ENCODE measurements around the gene CRAT.
"Not testable (repeated sequence)": the region's sequence is repeated elsewhere in the genome, so short reads cannot be mapped to it uniquely, and the experiment has no call there.

Gene CRAT

GRCh38 chr9:129138476-129139232 lies 28.1 kb upstream of the CRAT start:
- DNase-seq (ENCODE audit: low read depth), result peak; percentile 90

GRCh38 chr9:129138144-129138462 lies 27.5 kb upstream of the CRAT start:
- no peak for DNase-seq (ENCODE audit: low read depth)

- no peak for DNase-seq (ENCODE audit: low read depth)
Observed at GRCh38 chr9:129137292-129138143, 26.9 kb upstream of the CRAT start.

- DNase-seq (ENCODE audit: low read depth), result no peak
Observed at GRCh38 chr9:129136446-129137035, 25.9 kb upstream of the CRAT start.

- no peak for DNase-seq (ENCODE audit: low read depth)
Observed at GRCh38 chr9:129135476-129135875, 24.9 kb upstream of the CRAT start.

- no peak for DNase-seq (ENCODE audit: low read depth)
Observed at GRCh38 chr9:129133082-129133481, 22.5 kb upstream of the CRAT start.

GRCh38 chr9:129131300-129132145 lies 20.9 kb upstream of the CRAT start:
- peak; percentile 53 for DNase-seq (ENCODE audit: low read depth)

- no peak for DNase-seq (ENCODE audit: low read depth)
Observed at GRCh38 chr9:129130791-129131190, 20.2 kb upstream of the CRAT start.

GRCh38 chr9:129130271-129130670 lies 19.7 kb upstream of the CRAT start:
- not testable (repeated sequence) for DNase-seq (ENCODE audit: low read depth)

GRCh38 chr9:129128689-129129088 lies 18.1 kb upstream of the CRAT start:
- no peak for DNase-seq (ENCODE audit: low read depth)

- no peak for DNase-seq (ENCODE audit: low read depth)
Observed at GRCh38 chr9:129126749-129127618, 16.4 kb upstream of the CRAT start.

- peak; percentile 82 for DNase-seq (ENCODE audit: low read depth)
Observed at GRCh38 chr9:129125478-129125877, 14.9 kb upstream of the CRAT start.

GRCh38 chr9:129124506-129125069 lies 14.0 kb upstream of the CRAT start:
- no peak for DNase-seq (ENCODE audit: low read depth)

- not testable (repeated sequence) for DNase-seq (ENCODE audit: low read depth)
Observed at GRCh38 chr9:129122976-129123375, 12.4 kb upstream of the CRAT start.

- DNase-seq (ENCODE audit: low read depth), result no peak
Observed at GRCh38 chr9:129122133-129122532, 11.5 kb upstream of the CRAT start.

GRCh38 chr9:129121483-129121882 lies 10.9 kb upstream of the CRAT start:
- DNase-seq (ENCODE audit: low read depth), result peak; percentile 60

- DNase-seq (ENCODE audit: low read depth), result no peak
Observed at GRCh38 chr9:129118799-129119198, 8.2 kb upstream of the CRAT start.

GRCh38 chr9:129113645-129114304 lies 3.2 kb upstream of the CRAT start:
- DNase-seq (ENCODE audit: low read depth), result no peak

GRCh38 chr9:129112526-129112925 lies 1.9 kb upstream of the CRAT start:
- not testable (repeated sequence) for DNase-seq (ENCODE audit: low read depth)

GRCh38 chr9:129111528-129112151 lies 1.0 kb upstream of the CRAT start:
- DNase-seq (ENCODE audit: low read depth), result peak; percentile 56
